Endothelial cell (in vitro differentiated cells): ENCODE results near the gene CACNA2D3. TPM values are rescaled to one million over a fixed set of nuclear protein-coding genes. Genes with fewer than 3 reads are reported as not detected.

ENCODE experiments used
- DNase-seq: peaks from one replicate; pipeline ENCODE4 v3.0.0; 2021; ENCODE audit warnings: low spot score
- H3K27ac Mint-ChIP-seq: one replicate; pipeline ENCODE4 v1.8.0; 2021; ENCODE audit warnings: mixed read lengths, inconsistent platforms; ENCODE audit not compliant: unreplicated experiment
- H3K27me3 Mint-ChIP-seq: one replicate; pipeline ENCODE4 v1.8.0; 2021; ENCODE audit warnings: mild to moderate bottlenecking, moderate library complexity, mixed read lengths, inconsistent platforms; ENCODE audit not compliant: unreplicated experiment
- H3K36me3 Mint-ChIP-seq: one replicate; pipeline ENCODE4 v1.8.0; 2021; ENCODE audit warnings: mild to moderate bottlenecking, low read depth, mixed read lengths, inconsistent platforms; ENCODE audit not compliant: unreplicated experiment
- H3K4me1 Mint-ChIP-seq: one replicate; pipeline ENCODE4 v1.8.0; 2021; ENCODE audit warnings: mild to moderate bottlenecking, mixed read lengths, inconsistent platforms; ENCODE audit not compliant: unreplicated experiment
- H3K4me3 Mint-ChIP-seq: one replicate; pipeline ENCODE4 v1.8.0; 2021; ENCODE audit warnings: mild to moderate bottlenecking, mixed read lengths, inconsistent platforms; ENCODE audit not compliant: unreplicated experiment
- H3K9me3 Mint-ChIP-seq: one replicate; pipeline ENCODE4 v1.8.0; 2021; ENCODE audit warnings: mixed read lengths, inconsistent platforms; ENCODE audit not compliant: unreplicated experiment
- CTCF ChIP-seq: fragments of 200-600 bp; sonication (generic); IDR thresholded peaks from one replicate; pipeline ENCODE4 v1.5.0; 2021; ENCODE audit warnings: antibody characterized with exemption; ENCODE audit not compliant: unreplicated experiment
- total RNA-seq: library from RNA; stranded (reverse); fragmentation: NEBNext Ultra II Directional; extraction: Animal tissue kit (Norgen Biotek cat#: 25700); gene quantifications from one replicate; pipeline ENCODE4 v1.2.1, GENCODE V29; 2021; ENCODE audit not compliant: unreplicated experiment

Gene CACNA2D3
- total RNA-seq, 1 donor from 2014 or later, result 0.46 TPM

GRCh38 chr3:54133196-54133595 is 10.8 kb downstream of the CACNA2D3 start:
- Mint-ChIP-seq H3K27me3 (no peaks in the 10 kb centered on the region), H3K4me1 (no peaks in the 10 kb centered on the region), H3K4me3 (no peak overlapping the region), H3K36me3 (no peaks in the 10 kb centered on the region), H3K27ac (no peak overlapping the region), H3K9me3 (no peaks in the 10 kb centered on the region)
- no peak for DNase-seq
- TF ChIP-seq CTCF, result no peak

GRCh38 chr3:54134155-54134554 is 11.8 kb downstream of the CACNA2D3 start:
- Mint-ChIP-seq H3K27ac (no peak overlapping the region), H3K27me3 (no peaks in the 10 kb centered on the region)

GRCh38 chr3:54134713-54135112 is 12.4 kb downstream of the CACNA2D3 start:
- TF ChIP-seq CTCF, result no peak
- Mint-ChIP-seq H3K9me3 (no peaks in the 10 kb centered on the region), H3K36me3 (no peaks in the 10 kb centered on the region), H3K27ac (no peak overlapping the region), H3K27me3 (no peaks in the 10 kb centered on the region), H3K4me1 (no peaks in the 10 kb centered on the region), H3K4me3 (no peak overlapping the region)
- no peak for DNase-seq

More at GRCh38 chr3:54134155-54134554, 11.8 kb downstream of the CACNA2D3 start:
- Mint-ChIP-seq H3K4me1 (no peaks in the 10 kb centered on the region), H3K9me3 (no peaks in the 10 kb centered on the region), H3K4me3 (no peak overlapping the region), H3K36me3 (no peaks in the 10 kb centered on the region)
- DNase-seq, result no peak
- TF ChIP-seq CTCF, result no peak

- no peak for TF ChIP-seq CTCF
- H3K36me3 Mint-ChIP-seq, result no peaks in the 10 kb centered on the region
- H3K27me3 Mint-ChIP-seq, result peaks cover 3% of the 10 kb centered on the region
- no peaks in the 10 kb centered on the region for H3K4me1 Mint-ChIP-seq
- no peak overlapping the region for H3K27ac Mint-ChIP-seq
- H3K9me3 Mint-ChIP-seq, result no peaks in the 10 kb centered on the region
- no peak for DNase-seq
- no peak overlapping the region for H3K4me3 Mint-ChIP-seq
These were observed 15.0 kb downstream of the CACNA2D3 start for GRCh38 chr3:54137311-54137710.

GRCh38 chr3:54138937-54139547 is 16.7 kb downstream of the CACNA2D3 start:
- H3K27ac Mint-ChIP-seq, result no peak overlapping the region
- H3K4me1 Mint-ChIP-seq, result no peaks in the 10 kb centered on the region
- no peaks in the 10 kb centered on the region for H3K9me3 Mint-ChIP-seq
- H3K4me3 Mint-ChIP-seq, result no peak overlapping the region
- H3K36me3 Mint-ChIP-seq, result no peaks in the 10 kb centered on the region
- TF ChIP-seq CTCF, result no peak
- no peak for DNase-seq
- peaks cover 4% of the 10 kb centered on the region for H3K27me3 Mint-ChIP-seq
